Panc1 (cell line): ENCODE measurements around the gene HSF5.

Experiments used
- SIN3A ChIP-seq: IDR thresholded peaks from 2 replicates; pipeline ENCODE4 v1.6.1; 2012; ENCODE audit warnings: low read depth, mild to moderate bottlenecking, low read length, moderate library complexity, borderline replicate concordance; ENCODE audit not compliant: insufficient read depth
- TF ChIP-seq, protein P1 (sequence below): fragments of 450-650 bp; IDR thresholded peaks from 2 replicates; pipeline ENCODE4 v1.5.1; 2017; ENCODE audit warnings: mild to moderate bottlenecking

DNA sequence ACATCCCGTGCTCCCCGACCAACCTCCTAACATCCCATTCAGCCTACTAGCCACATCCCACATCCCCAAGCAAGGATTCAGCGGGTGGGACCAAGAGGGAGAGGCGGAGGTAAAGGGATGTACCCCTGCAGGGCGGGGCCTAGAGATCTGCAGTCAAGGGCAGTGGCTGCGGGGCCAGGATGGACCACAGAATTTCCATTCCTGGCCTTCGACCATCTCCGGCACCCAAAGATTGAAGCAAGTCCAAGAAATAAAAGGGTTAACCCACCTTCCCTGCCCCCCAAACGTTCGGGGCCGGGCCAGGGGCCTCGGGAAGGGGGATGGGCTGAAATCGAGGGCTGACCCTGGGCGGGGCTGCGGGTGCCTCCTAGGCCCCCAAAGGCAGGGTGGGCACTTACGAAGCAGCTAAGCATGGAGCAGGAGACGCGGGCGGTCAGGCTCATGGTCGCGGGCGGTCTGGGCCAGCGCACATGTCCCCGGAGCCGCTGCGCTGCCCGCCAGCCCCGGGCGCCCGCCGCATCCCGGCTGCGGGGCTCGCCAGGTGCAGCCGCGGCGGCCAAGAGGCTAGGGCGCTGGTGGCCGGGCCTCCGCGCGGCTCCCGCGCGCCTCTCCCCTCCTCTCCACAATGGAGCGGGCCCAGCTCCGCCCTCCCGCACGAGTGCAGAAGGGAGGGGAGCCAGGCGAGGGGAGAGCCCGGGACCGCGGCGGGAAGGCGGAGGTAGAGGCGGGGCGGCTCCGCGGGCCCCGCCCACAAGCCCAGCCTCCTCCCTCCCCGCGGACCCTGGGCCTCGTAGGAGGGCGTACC lies 26.0 kb upstream of the HSF5 start, which contains the start of gene MTMR4:
- TF ChIP-seq SIN3A, result no peak
- TF ChIP-seq, protein P1, sequence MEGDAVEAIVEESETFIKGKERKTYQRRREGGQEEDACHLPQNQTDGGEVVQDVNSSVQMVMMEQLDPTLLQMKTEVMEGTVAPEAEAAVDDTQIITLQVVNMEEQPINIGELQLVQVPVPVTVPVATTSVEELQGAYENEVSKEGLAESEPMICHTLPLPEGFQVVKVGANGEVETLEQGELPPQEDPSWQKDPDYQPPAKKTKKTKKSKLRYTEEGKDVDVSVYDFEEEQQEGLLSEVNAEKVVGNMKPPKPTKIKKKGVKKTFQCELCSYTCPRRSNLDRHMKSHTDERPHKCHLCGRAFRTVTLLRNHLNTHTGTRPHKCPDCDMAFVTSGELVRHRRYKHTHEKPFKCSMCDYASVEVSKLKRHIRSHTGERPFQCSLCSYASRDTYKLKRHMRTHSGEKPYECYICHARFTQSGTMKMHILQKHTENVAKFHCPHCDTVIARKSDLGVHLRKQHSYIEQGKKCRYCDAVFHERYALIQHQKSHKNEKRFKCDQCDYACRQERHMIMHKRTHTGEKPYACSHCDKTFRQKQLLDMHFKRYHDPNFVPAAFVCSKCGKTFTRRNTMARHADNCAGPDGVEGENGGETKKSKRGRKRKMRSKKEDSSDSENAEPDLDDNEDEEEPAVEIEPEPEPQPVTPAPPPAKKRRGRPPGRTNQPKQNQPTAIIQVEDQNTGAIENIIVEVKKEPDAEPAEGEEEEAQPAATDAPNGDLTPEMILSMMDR, result no peak
